RCC 7860 (cell line): ENCODE results near the gene MRPL44.
"Not testable (repeated sequence)": the region's sequence is repeated elsewhere in the genome, so short reads cannot be mapped to it uniquely, and the experiment has no call there.

ENCODE experiments used
- DNase-seq: peaks from one replicate; pipeline ENCODE4 v3.0.0-alpha.2; 2015; ENCODE audit warnings: low spot score
- FAIRE-seq: peaks from 2 replicates; lab custom pipeline; 2012; peaks lifted over from hg19 to GRCh38; lab: Jason Lieb, UNC

Gene MRPL44

GRCh38 chr2:224000662-224001061 lies 43.4 kb downstream of the MRPL44 start:
- not testable (repeated sequence) for FAIRE-seq, DNase-seq

DNA sequence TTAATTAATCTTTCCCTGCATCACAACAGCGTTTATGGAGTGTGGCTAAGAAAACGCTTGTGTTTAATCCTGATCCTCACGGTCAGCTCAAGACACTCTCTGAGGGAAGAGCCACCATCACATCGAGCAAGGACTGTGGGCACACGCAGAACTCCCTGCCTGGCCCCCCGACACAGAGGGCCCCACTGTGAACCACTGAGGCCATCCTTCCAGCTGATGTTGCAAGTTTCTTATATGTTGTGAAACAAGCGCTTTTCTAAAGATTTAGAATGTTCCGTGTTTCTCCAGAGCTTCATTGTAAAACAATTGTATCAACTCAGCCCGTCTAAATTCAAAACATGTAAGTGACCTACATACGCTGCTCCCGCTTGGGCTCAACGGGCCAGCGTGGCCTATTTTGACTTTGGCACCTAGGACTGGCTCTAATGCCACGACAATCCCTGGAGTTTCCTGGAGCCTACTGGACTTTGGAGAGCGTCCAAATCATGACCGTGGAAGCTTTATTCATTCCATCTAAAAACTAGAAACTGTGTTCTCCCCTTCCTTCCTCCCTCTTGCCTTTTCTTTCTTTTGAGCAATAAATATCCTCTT lies 46.9 kb downstream of the MRPL44 start:
- no peak for DNase-seq
- no peak for FAIRE-seq

- no peak for FAIRE-seq
- no peak for DNase-seq
These were observed 51.5 kb downstream of the MRPL44 start for GRCh38 chr2:224008702-224009261.

DNA sequence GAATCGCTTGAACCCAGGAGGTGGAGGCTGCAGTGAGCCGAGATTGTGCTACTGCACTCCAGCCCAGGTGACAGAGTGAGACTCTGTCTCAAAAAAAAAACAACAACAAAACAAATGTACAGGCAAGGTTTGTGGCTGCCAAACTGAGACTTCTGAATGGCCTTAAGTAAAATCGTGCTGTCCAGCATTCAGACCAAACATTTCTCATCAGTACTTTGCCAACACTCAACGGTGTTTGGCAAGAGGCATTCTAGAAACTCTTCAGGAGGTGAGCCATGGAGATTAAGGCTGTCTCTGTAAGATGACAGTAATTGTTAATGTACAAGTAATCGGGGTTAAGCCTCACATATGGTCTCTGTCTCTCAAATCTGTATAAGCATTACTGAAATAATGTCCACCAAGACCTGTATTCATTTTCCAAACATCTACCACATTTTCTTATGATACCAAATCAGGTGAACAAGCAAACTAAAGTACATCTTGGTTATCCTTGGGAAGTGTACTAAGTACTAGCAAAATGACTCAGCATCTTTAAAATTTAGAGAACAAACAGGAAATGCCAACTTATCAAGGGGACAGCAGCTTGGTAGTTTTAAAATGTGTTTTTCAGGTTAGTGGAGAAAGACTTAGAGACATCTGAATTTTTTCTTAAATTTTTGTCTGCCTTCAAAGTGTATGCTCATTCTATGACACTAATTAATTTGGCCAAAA lies 52.5 kb downstream of the MRPL44 start:
- DNase-seq (no peak), FAIRE-seq (no peak)

DNA sequence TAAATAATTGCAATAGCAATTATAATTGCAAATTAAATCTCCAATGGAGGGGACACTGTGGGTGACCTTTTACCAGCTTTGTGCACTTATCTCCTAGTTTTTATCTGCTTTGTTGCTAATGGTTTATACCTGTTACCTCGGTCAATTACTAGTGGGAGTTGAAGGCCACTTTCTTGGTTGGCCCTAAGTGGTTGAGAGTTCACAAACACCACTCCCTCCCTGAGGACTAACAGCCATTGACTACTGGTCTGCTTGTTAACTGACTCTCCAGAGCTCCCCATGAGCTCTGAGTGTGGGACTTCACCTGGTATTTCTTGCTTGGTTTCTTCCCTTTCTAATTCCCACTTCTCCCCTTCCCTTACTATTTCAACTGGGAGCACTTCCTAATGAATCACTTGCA lies 54.6 kb downstream of the MRPL44 start:
- DNase-seq: no peak
- no peak for FAIRE-seq

- no peak for DNase-seq
- no peak for FAIRE-seq
These were observed 57.1 kb downstream of the MRPL44 start for GRCh38 chr2:224014336-224014735.

- DNase-seq (no peak), FAIRE-seq (no peak)
These were observed 59.7 kb downstream of the MRPL44 start for GRCh38 chr2:224016963-224017362.
